Natural killer cell (primary cell): ENCODE data around the gene LIMS1. TPM values are rescaled to one million over a fixed set of nuclear protein-coding genes. Genes with fewer than 3 reads are reported as not detected.

ENCODE experiments used
- ATAC-seq, 3 donors: fragments of 150-1000 bp in 2 of 3; fragments of 200-7000 bp in 1 of 3; cut with Tn5 transposase; 1 replicate in 1 of 3; 2 replicates in 2 of 3; pipeline ENCODE4 v1.10.0; 2021; ENCODE audit warnings: mild to moderate bottlenecking in 2 of 3, moderate library complexity in 2 of 3
- DNase-seq, 2 donors: peaks; one replicate each; pipeline versions ENCODE4 v3.0.0 to v3.0.0-alpha.2; 2013 to 2021; ENCODE audit warnings: mixed read lengths in 1 of 2
- H3K27ac ChIP-seq: one replicate; pipeline ENCODE4 v1.5.1; 2013; ENCODE audit warnings: mild to moderate bottlenecking, low read length
- H3K27me3 ChIP-seq: one replicate; pipeline ENCODE4 v1.6.1; 2013; ENCODE audit warnings: low read length; ENCODE audit not compliant: control insufficient read depth, insufficient read depth
- H3K36me3 ChIP-seq: one replicate; pipeline ENCODE4 v1.6.1; 2013; ENCODE audit warnings: low read length; ENCODE audit not compliant: control insufficient read depth, insufficient read depth
- H3K4me1 ChIP-seq: one replicate; pipeline ENCODE4 v1.6.1; 2013; ENCODE audit warnings: low read length; ENCODE audit not compliant: control insufficient read depth, insufficient read depth
- H3K4me3 ChIP-seq: one replicate; pipeline ENCODE4 v1.5.1; 2013; ENCODE audit warnings: low read length
- H3K9me3 ChIP-seq: one replicate; pipeline ENCODE4 v1.6.1; 2013; ENCODE audit warnings: low read length; ENCODE audit not compliant: control insufficient read depth, insufficient read depth
- H3K27ac Mint-ChIP-seq, 2 donors: one replicate each; pipeline ENCODE4 v1.8.0; 2022; ENCODE audit warnings: mild to moderate bottlenecking in 2 of 2, mixed read lengths in 2 of 2, moderate library complexity in 1 of 2
- H3K27me3 Mint-ChIP-seq, 2 donors: one replicate each; pipeline ENCODE4 v1.8.0; 2022; ENCODE audit warnings: low read depth in 2 of 2, mixed read lengths in 2 of 2
- H3K36me3 Mint-ChIP-seq: one replicate; pipeline ENCODE4 v1.8.0; 2022; ENCODE audit warnings: mixed read lengths
- H3K4me1 Mint-ChIP-seq, 2 donors: one replicate each; pipeline ENCODE4 v1.8.0; 2022; ENCODE audit warnings: mixed read lengths in 2 of 2
- H3K4me3 Mint-ChIP-seq: one replicate; pipeline ENCODE4 v1.8.0; 2022; ENCODE audit warnings: mild to moderate bottlenecking, moderate library complexity, mixed read lengths
- H3K9me3 Mint-ChIP-seq, 2 donors: one replicate each; pipeline ENCODE4 v1.8.0; 2022; ENCODE audit warnings: mixed read lengths in 2 of 2
- CTCF ChIP-seq: fragments of 200-600 bp; IDR thresholded peaks from one replicate; pipeline ENCODE4 v1.8.0; 2022; ENCODE audit warnings: antibody characterized with exemption
- WGBS: methylation state at CpG from one replicate; pipeline ENCODE4 v1.1.7; 2013; ENCODE audit warnings: missing lambda C conversion rate; ENCODE audit not compliant: insufficient coverage; 5-methylcytosine and 5-hydroxymethylcytosine counted together
- intact Hi-C: fragments of 100-400 bp; cut with micrococcal nuclease; formaldehyde crosslinking; loops from one replicate; pipeline ENCODE4 v1.14.2; 2022
- total RNA-seq, 4 donors: library from RNA; stranded (reverse); fragments of 120-200 nt in 1 of 4; gene quantifications; one replicate each; pipeline versions ENCODE4 v1.2.3 to v1.2.4, GENCODE V29; 2013 to 2022

The LIMS1 gene
- total RNA-seq, 3 donors from 2014 or later (not counting 1 experiment from before 2014, with no cell fraction given): 31.6 to 41.4 (median 34.8) TPM

- ATAC-seq: no peak
- Mint-ChIP-seq H3K4me1 (no peaks in the 10 kb centered on the region), H3K27me3 (no peaks in the 10 kb centered on the region), H3K27ac (no peak overlapping the region), H3K36me3 (no peaks in the 10 kb centered on the region), H3K4me3 (no peak overlapping the region), H3K9me3 (no peaks in the 10 kb centered on the region)
- no peak for DNase-seq
- Histone ChIP-seq H3K4me1 (no peaks in the 10 kb centered on the region), H3K4me3 (no peak overlapping the region), H3K9me3 (no peaks in the 10 kb centered on the region), H3K36me3 (no peaks in the 10 kb centered on the region), H3K27ac (no peak overlapping the region), H3K27me3 (no peaks in the 10 kb centered on the region)
- 94% methylated on average over 4 of the region's 4 CpGs for WGBS
- TF ChIP-seq CTCF: no peak
- intact Hi-C loops: no loop called here
Measured at GRCh38 chr2:108541451-108541850, 7.2 kb downstream of the LIMS1 start.

GRCh38 chr2:108542071-108542470 is 7.8 kb downstream of the LIMS1 start:
- H3K4me3 ChIP-seq: no peak overlapping the region
- H3K4me1 Mint-ChIP-seq: peaks cover 0 to 6% of the 10 kb centered on the region in 2 donors
- no peaks in the 10 kb centered on the region for H3K4me1 ChIP-seq
- H3K27ac Mint-ChIP-seq: no peak overlapping the region
- intact Hi-C loops: no loop called here
- H3K4me3 Mint-ChIP-seq: no peak overlapping the region
- DNase-seq (no peak), ATAC-seq (no peak)
- H3K27me3 ChIP-seq: no peaks in the 10 kb centered on the region
- TF ChIP-seq CTCF: no peak
- no peaks in the 10 kb centered on the region for H3K27me3 Mint-ChIP-seq
- H3K27ac ChIP-seq: no peak overlapping the region
- WGBS: 88% methylated on average over 4 of the region's 4 CpGs
- no peaks in the 10 kb centered on the region for H3K36me3 Mint-ChIP-seq
- H3K9me3 Mint-ChIP-seq: no peaks in the 10 kb centered on the region
- no peaks in the 10 kb centered on the region for H3K9me3 ChIP-seq
- H3K36me3 ChIP-seq: no peaks in the 10 kb centered on the region

- no peaks in the 10 kb centered on the region for H3K36me3 ChIP-seq
- Mint-ChIP-seq H3K27ac (no peak overlapping the region), H3K4me3 (no peak overlapping the region), H3K27me3 (no peaks in the 10 kb centered on the region), H3K36me3 (no peaks in the 10 kb centered on the region), H3K9me3 (no peaks in the 10 kb centered on the region), H3K4me1 (peaks cover 6% of the 10 kb centered on the region in 2 donors)
- 100% methylated on average over 4 of the region's 5 CpGs for WGBS
- ATAC-seq (no peak), DNase-seq (no peak)
- no peaks in the 10 kb centered on the region for H3K27me3 ChIP-seq
- no peak overlapping the region for H3K4me3 ChIP-seq
- H3K4me1 ChIP-seq: no peaks in the 10 kb centered on the region
- no peak for TF ChIP-seq CTCF
- H3K9me3 ChIP-seq: no peaks in the 10 kb centered on the region
- intact Hi-C loops: no loop called here
- no peak overlapping the region for H3K27ac ChIP-seq
Measured at GRCh38 chr2:108547606-108548005, 13.3 kb downstream of the LIMS1 start.

- Mint-ChIP-seq H3K9me3 (no peaks in the 10 kb centered on the region), H3K27me3 (no peaks in the 10 kb centered on the region), H3K36me3 (no peaks in the 10 kb centered on the region), H3K27ac (no peak overlapping the region), H3K4me1 (peaks cover 6% of the 10 kb centered on the region in 2 donors), H3K4me3 (no peak overlapping the region)
- intact Hi-C loops: no loop called here
- no peaks in the 10 kb centered on the region for H3K9me3 ChIP-seq
- H3K36me3 ChIP-seq: no peaks in the 10 kb centered on the region
- no peak overlapping the region for H3K27ac ChIP-seq
- H3K4me1 ChIP-seq: no peaks in the 10 kb centered on the region
- no peak for DNase-seq
- no peak overlapping the region for H3K4me3 ChIP-seq
- ATAC-seq: no peak
- no peak for TF ChIP-seq CTCF
- WGBS: 87% methylated on average over 8 of the region's 9 CpGs
- no peaks in the 10 kb centered on the region for H3K27me3 ChIP-seq
Measured at GRCh38 chr2:108548208-108549003, 14.1 kb downstream of the LIMS1 start.
